Measurements from ENCODE around the gene ATRIP.
"Not testable (repeated sequence)": the region's sequence is repeated elsewhere in the genome, so short reads cannot be mapped to it uniquely, and the experiment has no call there.

Gene ATRIP

GRCh38 chr3:48446425-48447193 lies at the start of gene ATRIP:
TSS of gene ATRIP (plus strand) at chr3:48446737. CDS start at chr3:48446846, 109 bp downstream.
- no peak for DNase-seq

- DNase-seq = no peak
These were observed 48.5 kb upstream of the ATRIP start for GRCh38 chr3:48397767-48398681.

- DNase-seq = no peak
These were observed 47.7 kb upstream of the ATRIP start for GRCh38 chr3:48398701-48399386.

GRCh38 chr3:48399387-48400172 lies 47.0 kb upstream of the ATRIP start:
- DNase-seq = no peak

DNA sequence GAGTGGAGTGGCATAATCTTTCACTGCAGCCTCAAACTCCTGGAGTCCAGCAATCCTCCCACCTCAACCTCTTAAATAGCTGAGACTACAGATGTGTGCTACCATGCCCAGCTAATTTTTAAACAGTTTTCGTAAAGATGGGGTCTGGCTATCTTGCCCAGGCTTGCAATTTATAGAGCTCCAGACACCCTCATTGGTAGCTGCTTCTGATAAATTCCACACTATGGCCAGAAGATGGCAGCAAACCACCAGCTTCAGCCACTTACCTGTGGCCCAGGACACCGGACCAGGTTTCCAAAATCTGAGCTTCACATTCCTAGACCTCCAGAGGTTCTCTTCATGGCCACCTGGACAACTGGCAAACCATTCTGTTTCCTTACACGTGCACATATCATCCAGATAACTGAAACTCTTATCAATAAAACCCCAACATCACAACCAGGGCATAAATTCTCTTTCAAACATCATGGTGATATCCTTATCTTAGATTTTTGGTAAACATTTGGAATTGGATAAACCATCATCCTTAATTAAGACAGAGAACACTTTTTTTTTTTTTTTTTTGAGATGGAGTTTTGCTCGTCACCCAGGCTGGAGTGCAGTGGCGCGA lies 45.6 kb upstream of the ATRIP start:
- DNase-seq = peak; percentile 18

- not testable (repeated sequence) for DNase-seq
These were observed 45.1 kb upstream of the ATRIP start for GRCh38 chr3:48401434-48401901.

GRCh38 chr3:48402281-48402732 lies 44.2 kb upstream of the ATRIP start:
- no peak for DNase-seq

DNA sequence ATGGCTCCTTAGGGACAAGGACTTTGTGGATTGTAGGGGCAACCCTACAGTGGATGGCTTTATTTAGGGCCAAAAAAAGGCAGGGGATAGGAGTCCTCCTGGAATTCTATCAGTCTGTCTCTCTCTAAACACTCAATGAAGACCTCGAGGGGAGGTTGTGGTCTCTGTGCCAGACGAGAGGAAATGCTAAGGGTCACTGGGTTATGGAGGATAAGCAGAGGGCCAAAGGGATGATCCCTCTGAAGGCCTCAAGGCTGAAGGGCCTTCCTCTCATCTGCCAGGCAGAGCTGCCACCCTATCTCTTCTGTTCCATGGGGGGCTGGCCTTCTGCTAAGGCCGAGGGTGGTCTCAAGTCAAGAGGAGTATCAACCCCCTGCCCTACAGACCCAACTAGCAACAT lies 43.6 kb upstream of the ATRIP start:
- no peak for DNase-seq

- DNase-seq = no peak
These were observed 42.8 kb upstream of the ATRIP start for GRCh38 chr3:48403533-48404439.

- no peak for DNase-seq
These were observed 41.8 kb upstream of the ATRIP start for GRCh38 chr3:48404440-48405342.

DNA sequence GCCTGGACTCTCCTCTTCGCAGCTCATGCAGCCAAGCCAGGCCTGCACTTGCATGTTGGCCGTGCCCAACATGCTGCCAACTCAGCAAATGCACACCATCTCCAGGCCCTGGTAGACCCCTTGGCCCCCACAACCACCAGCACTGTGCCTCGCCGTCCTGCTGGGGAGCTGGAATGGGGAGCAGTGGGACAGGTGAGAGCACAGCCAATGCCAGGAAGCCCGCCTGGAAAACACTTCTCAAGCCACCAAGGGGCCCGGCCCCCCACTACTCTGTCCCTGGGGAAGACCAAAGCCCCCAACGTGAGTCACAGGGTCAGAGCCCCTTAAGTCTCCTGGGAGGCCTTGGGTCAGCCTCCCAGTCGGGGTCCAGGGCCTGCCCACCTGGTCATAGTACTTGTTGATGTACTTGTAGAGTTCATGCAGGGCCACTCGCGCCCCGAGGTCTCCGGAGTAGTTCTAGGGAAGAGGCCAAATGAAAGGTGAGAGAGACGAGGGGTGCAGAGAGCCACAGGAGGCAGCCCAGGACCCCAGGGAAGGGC lies 41.1 kb upstream of the ATRIP start:
- no peak for DNase-seq

DNA sequence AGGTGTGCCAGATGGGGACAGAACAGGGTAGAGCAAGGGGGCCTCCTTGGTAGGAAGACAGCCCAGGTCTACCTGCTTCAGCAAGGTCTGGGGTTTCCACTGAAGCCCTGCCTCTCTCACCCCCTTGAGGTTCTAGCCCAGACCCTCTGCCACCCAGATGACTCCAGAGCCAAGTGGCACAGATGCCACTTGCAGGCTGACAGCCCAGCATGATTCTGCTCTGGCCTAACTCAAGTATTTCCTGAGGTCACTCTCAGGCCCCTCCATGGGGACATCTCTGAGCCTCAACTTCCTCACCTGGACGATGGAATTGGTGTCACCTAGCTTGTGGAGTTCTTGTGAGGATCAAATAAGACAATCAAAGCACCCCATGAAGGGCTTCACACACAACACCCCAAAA lies 40.6 kb upstream of the ATRIP start:
- DNase-seq = no peak

DNA sequence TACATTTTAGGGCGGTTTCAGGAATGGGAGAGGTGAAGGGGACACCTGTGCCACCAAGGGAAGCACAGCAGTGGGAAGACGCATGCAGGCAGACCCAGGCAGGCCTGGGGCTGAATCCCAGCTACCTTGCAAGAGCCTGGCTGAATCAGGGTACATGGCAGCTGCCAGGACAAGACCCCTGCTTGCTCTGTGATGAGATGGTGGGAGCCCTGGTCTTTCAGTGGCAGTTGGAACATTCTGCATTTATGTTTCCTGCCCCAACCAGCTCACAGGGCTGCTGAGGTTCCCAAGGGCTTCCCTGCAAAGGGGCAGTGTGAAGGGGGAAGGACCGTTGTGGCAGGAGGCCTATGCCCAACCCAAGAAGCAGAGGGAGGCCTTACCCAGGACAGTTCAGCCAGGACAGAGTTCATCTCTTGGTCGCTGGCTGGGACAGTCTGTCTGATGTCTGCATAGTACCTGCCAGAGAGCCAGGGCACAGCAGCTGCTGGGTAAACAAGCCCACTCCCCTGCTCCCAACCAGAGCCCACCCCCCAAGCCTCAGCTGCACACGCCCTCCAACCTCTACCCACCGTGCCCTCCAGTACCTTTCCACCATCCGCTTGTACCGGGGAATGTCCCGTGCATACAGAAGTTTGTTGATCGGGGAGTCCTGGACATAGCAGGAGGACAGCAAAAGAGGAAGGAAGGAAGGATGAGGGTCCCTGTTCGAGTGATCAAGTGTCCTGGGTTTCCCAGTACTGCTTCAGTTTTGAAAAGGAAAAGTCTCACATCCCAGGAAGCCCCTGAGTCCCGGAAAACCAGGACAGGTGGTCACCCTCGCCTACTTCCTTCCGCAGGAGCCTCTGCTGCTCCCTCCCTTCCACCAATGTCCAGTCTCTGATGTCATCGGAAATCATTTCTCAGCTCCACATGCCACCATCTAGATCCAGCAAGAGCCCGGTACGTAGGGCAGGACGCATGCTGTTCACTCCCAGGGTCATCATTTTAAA lies 39.8 kb upstream of the ATRIP start:
- DNase-seq = no peak

- no peak for DNase-seq
These were observed 38.9 kb upstream of the ATRIP start for GRCh38 chr3:48407542-48408099.

DNA sequence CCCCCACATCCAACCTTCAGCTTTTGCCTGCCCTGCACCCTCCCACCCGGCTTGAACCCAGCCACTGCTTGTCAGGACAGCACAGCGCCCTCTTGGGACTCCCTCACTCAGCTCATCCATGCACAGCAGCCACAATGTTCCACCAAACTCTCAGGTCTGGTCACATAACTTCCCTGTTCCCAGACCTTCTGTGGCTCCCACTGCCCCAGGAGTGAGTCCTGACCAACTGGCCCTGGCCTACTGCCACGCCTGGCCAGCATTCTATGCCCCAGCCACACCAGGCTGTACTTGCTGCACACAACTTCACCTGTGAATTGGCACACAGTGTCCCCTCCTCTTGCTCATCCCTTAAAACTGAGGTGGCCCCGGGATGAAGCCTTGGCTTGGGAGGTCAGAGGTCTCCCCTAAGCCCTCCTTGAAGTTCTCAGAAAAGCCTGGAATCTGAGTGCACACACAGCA lies 37.7 kb upstream of the ATRIP start:
- DNase-seq = no peak

- no peak for DNase-seq
These were observed 37.0 kb upstream of the ATRIP start for GRCh38 chr3:48409291-48410201.
